Transverse colon (tissue), 3 donors: Measurements from ENCODE around the gene TAS2R60.

Experiments
- POLR2A ChIP-seq: fragments of 450-650 bp; IDR thresholded peaks from one replicate; pipeline ENCODE4 v1.6.1; 2016; ENCODE audit warnings: antibody characterized with exemption, mild to moderate bottlenecking, moderate library complexity
- TF ChIP-seq, protein P1 (sequence below), 5 experiments: fragments of 200-600 bp in 3 of 5; fragments of 450-650 bp in 2 of 5; sonication (generic) in 3 of 5; IDR thresholded peaks; 1 replicate in 2 of 5; 2 replicates in 3 of 5; pipeline ENCODE4 v1.5.1; 2016 to 2017; ENCODE audit warnings: antibody characterized with exemption in 5 of 5, inconsistent platforms in 3 of 5, mild to moderate bottlenecking in 2 of 5, moderate library complexity in 1 of 5

DNA sequence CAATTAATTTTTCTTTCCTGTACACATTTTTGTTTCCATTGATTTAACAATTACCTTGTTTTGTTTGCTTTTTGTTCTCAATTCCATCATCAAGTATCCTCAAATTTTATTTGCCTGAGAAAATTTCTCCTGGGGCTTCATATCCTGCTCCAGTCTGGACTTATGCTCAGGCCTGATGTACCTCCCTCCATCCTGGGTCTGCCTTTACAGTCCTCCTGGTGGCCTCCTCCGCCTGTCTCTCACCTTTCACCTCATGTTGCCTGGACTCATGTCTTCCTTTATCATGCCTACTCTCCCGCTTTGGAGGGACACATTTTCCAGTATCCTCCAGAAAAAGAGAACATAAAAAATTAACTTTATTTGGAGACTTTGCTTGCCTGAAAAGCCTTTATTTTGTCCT is 12.1 kb upstream of the TAS2R60 start:
- TF ChIP-seq, protein P1, sequence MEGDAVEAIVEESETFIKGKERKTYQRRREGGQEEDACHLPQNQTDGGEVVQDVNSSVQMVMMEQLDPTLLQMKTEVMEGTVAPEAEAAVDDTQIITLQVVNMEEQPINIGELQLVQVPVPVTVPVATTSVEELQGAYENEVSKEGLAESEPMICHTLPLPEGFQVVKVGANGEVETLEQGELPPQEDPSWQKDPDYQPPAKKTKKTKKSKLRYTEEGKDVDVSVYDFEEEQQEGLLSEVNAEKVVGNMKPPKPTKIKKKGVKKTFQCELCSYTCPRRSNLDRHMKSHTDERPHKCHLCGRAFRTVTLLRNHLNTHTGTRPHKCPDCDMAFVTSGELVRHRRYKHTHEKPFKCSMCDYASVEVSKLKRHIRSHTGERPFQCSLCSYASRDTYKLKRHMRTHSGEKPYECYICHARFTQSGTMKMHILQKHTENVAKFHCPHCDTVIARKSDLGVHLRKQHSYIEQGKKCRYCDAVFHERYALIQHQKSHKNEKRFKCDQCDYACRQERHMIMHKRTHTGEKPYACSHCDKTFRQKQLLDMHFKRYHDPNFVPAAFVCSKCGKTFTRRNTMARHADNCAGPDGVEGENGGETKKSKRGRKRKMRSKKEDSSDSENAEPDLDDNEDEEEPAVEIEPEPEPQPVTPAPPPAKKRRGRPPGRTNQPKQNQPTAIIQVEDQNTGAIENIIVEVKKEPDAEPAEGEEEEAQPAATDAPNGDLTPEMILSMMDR (IDR thresholded peaks at IDR 0.05), result no peak
- no peak for TF ChIP-seq POLR2A
